OCI-LY1 (cell line): ENCODE results near the gene TNS1.

ENCODE experiments used
- EZH2 ChIP-seq: fragments of 200-600 bp; sonication (generic), shearing (Covaris generic); IDR thresholded peaks from 2 replicates; pipeline ENCODE4 v1.8.0; 2017; ENCODE audit warnings: borderline replicate concordance, mixed run types, mild to moderate bottlenecking, antibody characterized with exemption, low read length, moderate library complexity, mixed read lengths
- TF ChIP-seq, protein P1 (sequence below): fragments of 200-600 bp; sonication (generic), shearing (Covaris generic); IDR thresholded peaks from 2 replicates; pipeline ENCODE4 v1.5.1; 2017; ENCODE audit warnings: mild to moderate bottlenecking, antibody characterized with exemption, low read length, moderate library complexity, mixed read lengths

DNA sequence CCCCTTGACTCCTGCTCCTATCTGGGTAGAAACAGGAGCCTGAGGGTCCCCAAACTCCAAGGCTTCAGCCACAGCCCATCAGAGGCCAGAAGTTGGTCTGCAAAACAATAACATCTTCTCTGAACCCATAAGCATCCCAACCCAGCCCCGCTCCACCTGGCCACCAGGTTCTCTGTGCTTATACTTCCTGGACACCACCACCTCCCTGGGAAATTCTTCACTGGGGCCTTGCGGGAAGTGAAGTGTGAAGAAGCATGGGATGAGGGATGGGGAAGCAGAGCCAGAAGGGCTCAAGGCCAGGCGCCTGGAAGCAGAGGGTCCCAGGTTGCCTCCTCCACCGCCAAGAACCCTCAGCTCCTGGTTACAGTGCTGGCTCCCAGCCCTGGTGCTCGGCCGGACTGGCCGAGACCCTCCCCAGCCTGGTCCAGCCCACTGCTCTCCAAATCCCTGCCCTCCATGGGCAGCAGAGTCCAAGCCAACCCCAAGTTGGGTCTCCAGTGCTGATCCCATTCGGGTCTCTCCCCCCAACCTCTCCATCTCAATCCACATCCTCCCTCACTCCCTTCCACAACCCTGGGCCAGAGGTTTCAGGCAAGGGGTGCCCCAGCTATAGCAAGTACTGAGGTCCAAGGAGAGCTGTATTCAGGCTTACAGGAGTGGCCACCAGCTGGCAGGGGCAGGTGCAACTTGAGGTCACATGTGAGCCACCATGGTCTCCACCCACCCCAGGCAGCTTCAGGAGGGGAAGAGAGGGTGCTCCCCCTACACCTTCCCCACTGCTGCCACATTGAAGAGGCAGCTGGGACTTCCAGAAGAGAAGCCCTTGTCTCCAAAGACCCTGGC is 60.7 kb downstream of the TNS1 start:
- TF ChIP-seq, protein P1, sequence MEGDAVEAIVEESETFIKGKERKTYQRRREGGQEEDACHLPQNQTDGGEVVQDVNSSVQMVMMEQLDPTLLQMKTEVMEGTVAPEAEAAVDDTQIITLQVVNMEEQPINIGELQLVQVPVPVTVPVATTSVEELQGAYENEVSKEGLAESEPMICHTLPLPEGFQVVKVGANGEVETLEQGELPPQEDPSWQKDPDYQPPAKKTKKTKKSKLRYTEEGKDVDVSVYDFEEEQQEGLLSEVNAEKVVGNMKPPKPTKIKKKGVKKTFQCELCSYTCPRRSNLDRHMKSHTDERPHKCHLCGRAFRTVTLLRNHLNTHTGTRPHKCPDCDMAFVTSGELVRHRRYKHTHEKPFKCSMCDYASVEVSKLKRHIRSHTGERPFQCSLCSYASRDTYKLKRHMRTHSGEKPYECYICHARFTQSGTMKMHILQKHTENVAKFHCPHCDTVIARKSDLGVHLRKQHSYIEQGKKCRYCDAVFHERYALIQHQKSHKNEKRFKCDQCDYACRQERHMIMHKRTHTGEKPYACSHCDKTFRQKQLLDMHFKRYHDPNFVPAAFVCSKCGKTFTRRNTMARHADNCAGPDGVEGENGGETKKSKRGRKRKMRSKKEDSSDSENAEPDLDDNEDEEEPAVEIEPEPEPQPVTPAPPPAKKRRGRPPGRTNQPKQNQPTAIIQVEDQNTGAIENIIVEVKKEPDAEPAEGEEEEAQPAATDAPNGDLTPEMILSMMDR: no peak
- no peak for TF ChIP-seq EZH2
